ENCODE measurements around the gene SLC27A1.
"Not testable (repeated sequence)": the region's sequence is repeated elsewhere in the genome, so short reads cannot be mapped to it uniquely, and the experiment has no call there.

Gene SLC27A1

DNA sequence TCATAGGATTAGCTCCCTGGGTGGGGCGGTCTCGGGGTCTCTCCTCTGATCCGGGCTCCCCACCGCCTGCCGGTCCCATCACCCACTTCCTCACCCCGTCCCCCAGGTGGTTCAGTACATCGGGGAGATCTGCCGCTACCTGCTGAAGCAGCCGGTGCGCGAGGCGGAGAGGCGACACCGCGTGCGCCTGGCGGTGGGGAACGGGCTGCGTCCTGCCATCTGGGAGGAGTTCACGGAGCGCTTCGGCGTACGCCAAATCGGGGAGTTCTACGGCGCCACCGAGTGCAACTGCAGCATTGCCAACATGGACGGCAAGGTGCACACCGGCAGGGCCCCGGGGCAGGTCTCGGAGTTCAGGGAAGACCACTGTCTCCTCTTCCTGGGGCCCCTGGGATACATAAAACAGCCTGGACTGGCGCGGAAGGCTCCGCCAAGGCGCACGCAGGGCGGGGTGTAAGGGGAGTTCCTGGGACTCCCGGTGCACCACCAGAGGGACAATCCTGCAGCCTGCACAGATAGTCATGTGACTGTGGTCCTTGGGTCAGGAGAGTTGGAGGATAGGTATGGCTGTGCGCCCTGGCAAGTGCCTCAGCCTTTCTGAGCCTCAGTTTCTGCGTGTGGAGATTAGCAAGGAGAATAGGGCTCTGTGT, 26.9 kb downstream of the SLC27A1 start:
- TF ChIP-seq, protein P1, sequence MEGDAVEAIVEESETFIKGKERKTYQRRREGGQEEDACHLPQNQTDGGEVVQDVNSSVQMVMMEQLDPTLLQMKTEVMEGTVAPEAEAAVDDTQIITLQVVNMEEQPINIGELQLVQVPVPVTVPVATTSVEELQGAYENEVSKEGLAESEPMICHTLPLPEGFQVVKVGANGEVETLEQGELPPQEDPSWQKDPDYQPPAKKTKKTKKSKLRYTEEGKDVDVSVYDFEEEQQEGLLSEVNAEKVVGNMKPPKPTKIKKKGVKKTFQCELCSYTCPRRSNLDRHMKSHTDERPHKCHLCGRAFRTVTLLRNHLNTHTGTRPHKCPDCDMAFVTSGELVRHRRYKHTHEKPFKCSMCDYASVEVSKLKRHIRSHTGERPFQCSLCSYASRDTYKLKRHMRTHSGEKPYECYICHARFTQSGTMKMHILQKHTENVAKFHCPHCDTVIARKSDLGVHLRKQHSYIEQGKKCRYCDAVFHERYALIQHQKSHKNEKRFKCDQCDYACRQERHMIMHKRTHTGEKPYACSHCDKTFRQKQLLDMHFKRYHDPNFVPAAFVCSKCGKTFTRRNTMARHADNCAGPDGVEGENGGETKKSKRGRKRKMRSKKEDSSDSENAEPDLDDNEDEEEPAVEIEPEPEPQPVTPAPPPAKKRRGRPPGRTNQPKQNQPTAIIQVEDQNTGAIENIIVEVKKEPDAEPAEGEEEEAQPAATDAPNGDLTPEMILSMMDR (IDR thresholded peaks at IDR 0.05; ENCODE audit: extremely low read depth, missing control alignments): no peak
- DNase-seq (ENCODE audit: low spot score): no peak

DNA sequence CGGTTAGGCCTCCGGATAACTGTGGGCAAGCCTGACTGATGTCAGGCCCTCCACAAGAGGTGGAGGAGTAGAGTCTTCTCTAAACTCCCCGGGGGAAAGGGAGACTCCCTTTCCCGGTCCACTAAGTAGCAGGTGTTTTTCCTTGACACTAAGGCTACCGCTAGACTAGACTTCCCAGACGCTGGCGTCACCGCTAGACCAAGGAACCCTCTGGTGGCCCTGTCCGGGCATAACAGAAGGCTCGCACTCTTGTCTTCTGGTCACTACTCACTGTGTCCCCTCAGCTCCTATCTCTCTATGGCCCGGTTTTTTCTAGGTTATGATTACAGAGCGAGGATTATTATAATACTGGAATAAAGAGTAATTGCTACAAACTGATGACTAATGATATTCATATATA, 28.7 kb downstream of the SLC27A1 start:
- DNase-seq (ENCODE audit: low spot score): not testable (repeated sequence)

DNA sequence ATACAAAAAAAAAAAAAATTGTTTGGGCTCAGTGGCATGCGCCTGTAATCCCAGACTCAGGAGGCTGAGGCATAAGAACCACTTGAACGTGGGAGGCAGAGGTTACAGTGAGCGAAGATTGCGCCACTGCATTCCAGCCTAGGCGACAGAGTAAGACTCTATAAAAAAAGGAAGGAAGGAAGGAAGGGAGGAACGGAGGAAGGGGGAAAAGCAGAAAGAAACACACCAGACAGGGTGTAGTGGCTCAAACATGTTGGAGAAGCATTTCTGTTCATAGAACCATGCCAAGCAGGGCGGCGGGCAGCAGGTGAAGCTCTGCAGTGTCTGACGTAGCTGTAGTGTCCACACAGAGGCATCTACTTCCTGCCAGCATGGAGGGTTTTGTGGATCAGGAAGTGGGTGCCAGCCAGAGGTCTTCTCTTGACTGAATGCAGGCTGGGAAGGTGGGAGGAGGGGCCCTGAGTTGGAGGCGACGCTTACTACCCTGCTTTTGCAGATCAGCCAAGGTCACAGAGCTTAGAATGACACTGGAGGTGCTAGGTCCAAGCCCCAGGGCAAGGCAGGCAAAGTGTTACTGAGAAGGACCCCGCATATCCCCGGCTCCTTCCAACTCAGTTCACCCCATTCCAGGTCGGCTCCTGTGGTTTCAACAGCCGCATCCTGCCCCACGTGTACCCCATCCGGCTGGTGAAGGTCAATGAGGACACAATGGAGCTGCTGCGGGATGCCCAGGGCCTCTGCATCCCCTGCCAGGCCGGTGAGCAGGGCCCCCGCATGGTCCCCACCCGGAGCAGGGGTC, 29.5 kb downstream of the SLC27A1 start:
- no peak for DNase-seq (ENCODE audit: low spot score)
- TF ChIP-seq, protein P1 (IDR thresholded peaks at IDR 0.05; ENCODE audit: extremely low read depth, missing control alignments): no peak

DNA sequence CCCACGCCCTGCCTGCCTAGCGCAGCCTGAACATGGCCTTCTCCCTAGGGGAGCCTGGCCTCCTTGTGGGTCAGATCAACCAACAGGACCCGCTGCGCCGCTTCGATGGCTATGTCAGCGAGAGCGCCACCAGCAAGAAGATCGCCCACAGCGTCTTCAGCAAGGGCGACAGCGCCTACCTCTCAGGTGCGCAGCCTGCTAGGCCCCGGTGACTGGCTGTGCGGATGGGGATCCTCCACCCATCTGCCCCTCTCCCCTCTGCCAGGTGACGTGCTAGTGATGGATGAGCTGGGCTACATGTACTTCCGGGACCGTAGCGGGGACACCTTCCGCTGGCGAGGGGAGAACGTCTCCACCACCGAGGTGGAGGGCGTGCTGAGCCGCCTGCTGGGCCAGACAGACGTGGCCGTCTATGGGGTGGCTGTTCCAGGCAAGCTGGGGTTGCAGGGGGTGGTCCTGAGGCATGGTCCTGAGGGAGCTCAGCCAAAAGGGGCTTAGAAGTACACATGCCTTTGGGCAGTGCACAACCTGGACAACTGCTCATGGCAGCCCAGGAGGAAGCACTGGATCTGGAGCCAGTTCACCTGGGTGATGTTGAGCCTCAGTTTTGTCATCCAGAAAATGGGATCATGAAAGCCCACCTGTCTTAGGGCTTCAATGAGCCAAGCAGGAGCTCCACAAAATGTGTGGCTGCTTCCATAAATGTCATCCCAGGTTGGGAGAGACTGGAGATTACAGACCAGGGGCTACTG, 30.3 kb downstream of the SLC27A1 start:
- no peak for DNase-seq (ENCODE audit: low spot score)
- TF ChIP-seq, protein P1 (IDR thresholded peaks at IDR 0.05; ENCODE audit: extremely low read depth, missing control alignments): no peak

DNA sequence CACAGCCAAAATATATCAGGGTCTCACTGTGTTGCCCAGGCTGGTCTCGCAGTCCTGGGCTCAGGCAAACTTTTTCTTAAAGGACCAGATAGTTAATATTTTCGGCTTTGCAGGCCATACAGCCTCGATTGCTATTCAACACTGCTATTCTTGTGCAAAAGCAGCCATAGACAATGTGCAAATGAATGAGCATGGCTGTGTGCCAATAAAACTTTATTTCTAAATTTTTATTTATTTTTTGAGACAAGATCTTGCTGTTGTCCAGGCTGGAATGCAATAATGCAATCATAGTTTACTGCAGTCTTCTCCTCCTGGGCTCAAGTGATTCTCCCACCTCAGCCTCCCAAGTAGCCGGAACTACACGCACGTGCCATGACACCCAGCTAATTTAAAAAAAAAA, 32.9 kb downstream of the SLC27A1 start:
- TF ChIP-seq, protein P1 (IDR thresholded peaks at IDR 0.05; ENCODE audit: extremely low read depth, missing control alignments): no peak
- DNase-seq (ENCODE audit: low spot score): no peak

DNA sequence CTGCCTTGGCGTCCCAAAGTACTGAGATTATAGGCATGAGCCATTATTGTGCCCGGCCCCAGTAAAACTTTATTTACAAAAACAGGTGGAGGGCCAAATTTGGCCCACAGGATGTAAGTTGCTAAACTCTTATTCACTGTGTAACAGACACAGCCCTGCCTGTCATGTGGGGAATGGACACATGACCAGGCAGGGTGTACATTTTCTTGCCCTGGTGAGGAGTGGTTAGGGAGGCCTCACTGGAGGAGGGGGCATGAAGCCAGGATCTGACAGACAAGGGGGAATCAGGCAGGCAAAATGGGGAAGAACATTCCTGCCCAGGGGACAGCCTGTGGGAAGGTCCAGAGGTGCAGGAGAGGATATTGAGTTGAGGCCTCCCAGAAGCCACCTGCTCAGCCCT, 33.7 kb downstream of the SLC27A1 start:
- TF ChIP-seq, protein P1 (IDR thresholded peaks at IDR 0.05; ENCODE audit: extremely low read depth, missing control alignments): no peak
- no peak for DNase-seq (ENCODE audit: low spot score)

DNA sequence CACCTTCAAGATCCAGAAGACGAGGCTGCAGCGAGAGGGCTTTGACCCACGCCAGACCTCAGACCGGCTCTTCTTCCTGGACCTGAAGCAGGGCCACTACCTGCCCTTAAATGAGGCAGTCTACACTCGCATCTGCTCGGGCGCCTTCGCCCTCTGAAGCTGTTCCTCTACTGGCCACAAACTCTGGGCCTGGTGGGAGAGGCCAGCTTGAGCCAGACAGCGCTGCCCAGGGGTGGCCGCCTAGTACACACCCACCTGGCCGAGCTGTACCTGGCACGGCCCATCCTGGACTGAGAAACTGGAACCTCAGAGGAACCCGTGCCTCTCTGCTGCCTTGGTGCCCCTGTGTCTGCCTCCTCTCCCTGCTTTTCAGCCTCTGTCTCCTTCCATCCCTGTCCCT, 34.1 kb downstream of the SLC27A1 start:
- TF ChIP-seq, protein P1 (IDR thresholded peaks at IDR 0.05; ENCODE audit: extremely low read depth, missing control alignments): no peak
- no peak for DNase-seq (ENCODE audit: low spot score)
